HG02763 (cell line): ENCODE measurements around the gene PPFIBP1.

Source experiments
- ATAC-seq: cut with Tn5 transposase; IDR thresholded peaks from one replicate; pipeline ENCODE4 v1.9.1; 2021; ENCODE audit warnings: mild to moderate bottlenecking, moderate library complexity; ENCODE audit not compliant: unreplicated experiment

Gene PPFIBP1

DNA sequence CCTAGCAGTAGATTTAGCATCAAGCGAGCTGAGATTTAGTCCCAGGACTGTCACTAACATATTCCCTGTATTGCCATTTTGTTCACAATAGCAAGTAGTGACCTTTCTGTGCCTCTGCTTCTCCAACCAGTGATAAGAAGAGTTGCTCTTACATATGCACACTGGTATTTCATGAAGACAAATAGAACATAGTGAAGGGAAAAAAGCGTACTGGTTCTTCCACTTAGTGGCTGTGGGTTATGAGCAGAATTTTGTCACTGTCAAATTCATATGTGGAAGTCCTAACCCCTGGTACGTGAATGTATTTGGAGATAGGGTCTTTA, 12.3 kb upstream of the PPFIBP1 start:
- ATAC-seq, result no peak

DNA sequence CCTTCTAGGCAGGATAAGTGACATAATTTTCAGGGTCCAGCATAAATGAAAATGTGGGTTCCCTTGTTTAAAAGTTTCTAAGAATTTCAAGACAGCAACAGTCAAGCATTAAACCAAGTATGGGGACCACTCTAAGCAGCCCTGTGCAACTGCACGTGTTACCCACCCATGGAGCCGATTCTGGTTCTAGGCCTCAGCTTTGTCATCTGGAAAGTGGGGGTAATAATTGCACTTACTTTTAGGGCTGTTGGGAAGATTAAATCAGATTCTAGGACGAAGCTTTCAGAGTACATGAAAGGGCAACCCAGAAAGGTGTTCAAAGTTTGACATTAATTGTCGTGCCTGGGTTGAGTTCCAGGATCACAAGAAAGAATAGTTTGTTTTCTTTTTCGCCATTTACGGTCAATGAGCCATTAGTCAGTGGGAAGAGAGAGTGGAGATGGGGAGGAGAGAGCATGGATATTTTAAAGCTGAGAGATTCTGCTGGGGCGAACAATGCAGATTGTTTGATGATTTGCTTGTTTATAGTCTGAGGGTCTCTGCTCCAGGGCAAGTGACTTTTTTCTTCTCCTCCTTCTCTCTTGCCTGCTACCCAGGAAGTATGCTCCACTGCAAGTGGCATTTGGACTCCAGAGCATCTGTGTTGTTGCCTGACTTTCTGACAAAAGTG, 10.7 kb upstream of the PPFIBP1 start:
- no peak for ATAC-seq

DNA sequence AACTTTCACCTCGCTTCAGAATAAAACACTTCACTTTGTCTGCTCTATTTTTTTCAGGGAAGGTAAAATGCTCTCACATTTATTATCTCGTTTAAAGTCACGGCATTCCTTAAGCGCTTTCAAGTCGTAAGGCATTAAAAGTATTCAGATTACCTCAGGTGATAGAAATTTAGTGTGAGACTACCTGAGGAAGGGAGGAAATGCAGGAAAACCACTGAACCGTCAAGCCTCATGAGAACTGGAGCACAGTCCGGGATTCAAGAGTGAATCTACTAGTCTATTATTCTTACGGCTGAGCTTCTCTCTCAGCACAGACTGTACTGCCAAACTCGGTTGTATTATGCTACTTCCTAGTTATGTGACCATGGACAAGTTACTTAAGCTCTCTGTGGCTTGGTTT, 8.3 kb upstream of the PPFIBP1 start:
- ATAC-seq, result no peak

DNA sequence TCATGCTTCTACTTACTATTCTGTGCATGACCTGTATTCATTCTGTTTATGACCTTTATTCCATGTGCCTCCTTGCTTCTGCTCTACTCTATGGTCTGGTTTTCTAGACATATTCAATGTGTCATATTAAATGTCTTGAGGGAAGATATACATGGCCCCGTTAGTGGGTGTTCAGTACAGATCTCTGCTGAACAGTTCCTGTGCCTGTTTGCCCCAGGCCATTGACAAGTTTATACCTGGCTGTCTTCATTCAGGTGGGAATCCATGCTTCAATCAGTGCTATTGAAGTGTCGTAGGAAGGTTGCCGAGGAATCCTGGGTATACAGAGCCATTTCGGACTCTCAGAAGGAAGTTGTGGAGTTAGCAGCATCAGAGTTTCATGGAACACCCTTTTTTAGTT, 7.4 kb upstream of the PPFIBP1 start:
- ATAC-seq, result no peak

DNA sequence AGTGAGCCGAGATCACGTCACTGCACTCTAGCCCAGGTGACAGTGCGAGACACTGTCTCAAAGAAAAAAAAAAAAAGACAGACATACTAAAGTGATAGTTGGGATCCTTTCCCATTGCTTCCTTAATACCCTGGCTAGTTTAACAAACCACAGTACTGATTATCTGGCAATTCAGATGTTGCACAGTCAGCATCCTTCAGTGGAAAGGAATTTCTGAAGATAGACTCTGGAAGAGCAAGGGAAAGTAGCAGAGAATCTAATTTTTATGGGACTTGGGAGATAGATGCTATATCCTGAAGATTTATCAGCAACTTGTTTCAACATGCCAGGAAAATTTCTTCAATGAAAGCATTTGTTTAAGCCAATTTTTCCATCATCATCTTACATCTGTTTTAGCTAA, 6.5 kb upstream of the PPFIBP1 start:
- ATAC-seq, result no peak

DNA sequence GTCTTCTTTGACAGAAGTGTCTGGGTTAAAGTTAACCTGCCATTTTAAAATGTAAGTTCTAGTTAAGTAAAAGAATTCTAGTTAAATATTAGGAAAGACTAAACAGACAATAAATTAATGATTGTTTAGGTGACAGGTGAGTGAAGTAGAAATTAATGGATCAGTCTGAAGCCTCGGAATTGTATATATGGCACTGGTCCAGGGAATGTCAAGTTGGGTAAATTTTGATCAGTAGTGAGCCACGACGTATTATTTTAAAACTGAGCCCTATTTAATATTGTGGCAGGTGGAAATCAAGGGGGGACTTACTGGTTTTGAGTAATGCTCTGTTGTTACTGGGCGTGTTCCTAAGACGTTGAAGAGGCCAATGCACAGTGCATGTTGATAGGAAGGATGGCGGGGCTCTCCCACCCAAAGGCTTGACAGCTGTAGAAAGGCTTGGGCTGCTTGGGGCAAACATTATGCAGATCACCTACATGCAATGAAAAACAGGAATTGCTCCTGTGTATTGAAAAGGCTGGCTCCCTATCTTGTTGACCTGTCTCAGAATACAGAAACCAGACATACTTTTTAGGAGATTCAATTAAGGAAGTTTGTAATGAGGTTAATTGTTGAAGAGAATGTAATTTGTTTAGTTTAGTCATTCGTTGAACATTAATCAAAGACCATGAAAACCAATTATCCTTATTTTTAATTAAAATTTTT, 5.9 kb upstream of the PPFIBP1 start:
- no peak for ATAC-seq

DNA sequence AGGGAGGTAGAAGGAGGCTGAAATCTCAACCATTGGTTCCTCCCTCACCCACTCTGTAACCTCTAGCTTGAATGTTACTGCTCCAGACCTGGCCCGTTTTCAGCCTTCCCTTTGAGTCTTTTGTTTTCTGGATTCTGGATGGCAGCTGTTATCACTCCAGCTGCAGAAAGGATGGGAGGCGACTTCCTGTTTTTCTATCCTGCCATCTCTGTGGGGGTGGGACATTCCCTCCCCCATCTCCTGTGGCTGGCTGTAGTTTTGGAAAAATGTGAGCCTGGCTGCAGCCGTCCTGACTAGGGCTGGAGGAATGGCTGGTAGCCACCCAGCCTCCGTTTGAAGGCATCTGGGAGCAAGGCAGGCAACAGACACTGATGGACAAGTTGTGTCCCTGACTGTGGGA, 2.9 kb upstream of the PPFIBP1 start:
- ATAC-seq, result no peak

DNA sequence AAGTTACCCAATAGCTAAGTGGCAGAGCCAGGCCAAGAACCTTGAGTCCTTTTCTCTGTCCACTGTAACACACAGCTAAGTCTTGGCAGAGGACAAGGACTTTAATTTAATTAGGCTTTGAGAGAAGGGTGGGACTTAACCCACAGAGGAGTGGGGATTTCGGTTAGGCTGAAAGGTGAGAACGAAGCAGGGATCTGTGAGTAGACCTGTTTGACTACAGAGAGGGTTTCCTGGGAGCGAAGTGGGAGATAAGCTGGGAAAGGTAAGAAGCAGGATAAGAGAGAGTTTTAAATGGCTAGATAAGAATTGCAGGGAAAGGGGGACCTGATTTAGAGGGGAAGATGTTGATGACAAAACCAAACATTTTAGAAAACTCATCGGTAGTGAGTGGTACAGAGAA, 2.0 kb upstream of the PPFIBP1 start:
- ATAC-seq, result no peak

DNA sequence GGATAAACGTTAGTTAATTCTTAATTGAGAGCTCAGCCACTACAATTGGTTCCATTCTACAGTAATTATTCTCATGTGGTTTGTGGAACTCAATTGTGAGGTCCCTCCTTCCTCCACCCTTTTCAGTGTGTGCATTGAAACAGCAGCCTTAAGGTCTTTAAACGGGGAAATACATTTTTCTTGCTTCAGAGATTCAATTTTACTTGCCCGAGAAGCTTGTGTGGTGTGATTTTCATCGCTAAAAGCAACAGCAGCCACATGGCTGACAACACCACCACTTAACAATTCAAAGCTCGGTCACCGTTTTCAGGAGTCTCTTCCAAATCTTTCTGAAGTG, 733 bp upstream of the PPFIBP1 start:
- no peak for ATAC-seq

DNA sequence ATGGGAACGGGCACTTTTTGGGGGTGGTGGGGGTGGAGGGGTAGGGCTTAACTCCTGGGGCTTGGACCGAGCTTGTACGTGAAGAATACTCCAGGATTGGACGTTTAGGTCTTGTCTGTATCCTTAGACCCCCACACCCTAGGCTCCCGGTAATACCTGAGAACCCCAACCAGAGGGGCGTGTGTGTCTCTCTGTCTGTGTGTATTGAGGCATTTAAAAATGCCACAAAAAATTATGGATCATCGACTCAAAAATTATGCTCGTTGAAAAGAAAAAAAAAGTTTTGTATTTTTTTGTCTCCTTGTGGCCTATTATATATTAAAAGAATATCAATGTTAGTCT, 459 bp downstream of the PPFIBP1 start:
- no peak for ATAC-seq

DNA sequence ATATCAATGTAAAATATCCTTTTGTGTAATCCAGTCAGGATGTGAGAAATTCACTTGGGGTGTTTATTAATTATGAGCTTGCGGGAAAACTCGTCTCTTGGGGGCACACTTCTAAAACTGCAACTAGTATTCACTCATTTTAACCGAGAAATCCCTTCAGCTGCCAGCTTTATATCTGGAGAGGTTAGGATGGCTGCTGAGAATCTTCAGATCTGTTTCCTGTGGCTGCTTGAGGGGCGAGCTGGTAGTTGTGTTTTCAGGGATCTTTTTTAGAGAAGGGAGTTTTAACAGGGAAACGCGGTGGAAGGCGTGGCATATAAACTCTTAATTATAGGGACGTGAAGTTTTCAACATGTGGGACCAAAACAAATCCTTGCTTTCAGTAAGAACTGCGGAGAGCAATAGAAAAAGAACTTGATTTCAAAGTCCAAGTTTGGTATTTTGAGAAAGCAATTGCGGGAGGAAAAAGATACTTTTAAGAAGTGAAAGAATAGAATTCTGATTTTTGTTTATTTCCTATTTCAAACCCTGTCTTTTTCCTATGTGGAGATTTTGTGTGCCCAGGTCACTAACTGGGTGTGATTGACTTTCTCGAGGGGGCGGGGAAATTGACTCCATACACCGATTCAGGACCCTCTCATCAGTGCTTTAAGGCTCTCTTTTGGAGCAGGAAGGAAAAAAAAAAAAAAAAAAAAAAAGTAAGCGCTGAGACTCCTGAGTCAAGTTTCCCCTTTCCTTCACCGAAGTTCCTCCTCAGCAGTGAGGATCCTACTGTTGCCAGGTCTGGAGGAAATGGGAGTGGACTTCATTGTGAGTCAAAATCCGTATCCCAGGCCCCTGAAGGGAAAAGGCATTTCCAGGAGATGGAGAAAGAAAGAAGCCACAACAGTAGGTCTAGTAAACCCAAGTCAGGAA, 1.1 kb downstream of the PPFIBP1 start:
- ATAC-seq, result no peak

DNA sequence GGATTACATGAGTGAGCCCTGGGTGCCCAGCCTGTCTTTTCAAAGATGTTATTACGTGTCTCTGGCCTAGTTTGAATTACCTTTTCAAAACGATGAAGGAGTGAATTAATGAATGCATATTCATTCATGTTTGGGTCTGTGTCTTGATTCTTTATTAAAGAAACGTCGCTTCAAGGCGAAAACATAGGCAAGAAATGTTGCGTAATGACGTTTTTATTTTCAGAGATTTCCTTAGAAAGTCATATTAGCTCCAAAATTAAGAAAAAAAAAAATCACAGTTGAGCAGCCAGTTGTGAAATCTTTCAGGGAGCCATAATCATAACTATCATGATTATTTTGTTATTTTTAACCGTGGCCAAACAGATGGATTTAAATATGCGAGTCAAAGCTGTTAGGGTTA, 3.5 kb downstream of the PPFIBP1 start:
- no peak for ATAC-seq

DNA sequence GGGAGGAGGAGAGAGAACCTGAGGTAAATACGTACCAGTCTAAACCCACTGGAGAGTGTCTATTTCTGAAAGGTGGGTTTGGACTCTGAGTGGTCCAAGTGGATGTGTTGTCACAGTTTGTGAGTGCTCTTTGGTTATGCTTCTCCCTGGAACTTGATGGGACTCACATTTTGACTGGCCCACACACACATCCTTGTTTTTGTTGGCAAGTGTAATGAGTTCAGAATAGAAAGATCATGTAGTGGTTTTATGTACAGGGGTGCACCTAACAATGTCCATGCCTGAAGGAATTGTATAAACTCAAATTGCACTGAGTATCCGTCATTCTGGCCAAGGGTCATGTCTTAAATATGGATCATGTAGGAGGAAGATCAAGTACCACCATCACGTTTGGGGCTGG, 4.8 kb downstream of the PPFIBP1 start:
- ATAC-seq, result no peak

DNA sequence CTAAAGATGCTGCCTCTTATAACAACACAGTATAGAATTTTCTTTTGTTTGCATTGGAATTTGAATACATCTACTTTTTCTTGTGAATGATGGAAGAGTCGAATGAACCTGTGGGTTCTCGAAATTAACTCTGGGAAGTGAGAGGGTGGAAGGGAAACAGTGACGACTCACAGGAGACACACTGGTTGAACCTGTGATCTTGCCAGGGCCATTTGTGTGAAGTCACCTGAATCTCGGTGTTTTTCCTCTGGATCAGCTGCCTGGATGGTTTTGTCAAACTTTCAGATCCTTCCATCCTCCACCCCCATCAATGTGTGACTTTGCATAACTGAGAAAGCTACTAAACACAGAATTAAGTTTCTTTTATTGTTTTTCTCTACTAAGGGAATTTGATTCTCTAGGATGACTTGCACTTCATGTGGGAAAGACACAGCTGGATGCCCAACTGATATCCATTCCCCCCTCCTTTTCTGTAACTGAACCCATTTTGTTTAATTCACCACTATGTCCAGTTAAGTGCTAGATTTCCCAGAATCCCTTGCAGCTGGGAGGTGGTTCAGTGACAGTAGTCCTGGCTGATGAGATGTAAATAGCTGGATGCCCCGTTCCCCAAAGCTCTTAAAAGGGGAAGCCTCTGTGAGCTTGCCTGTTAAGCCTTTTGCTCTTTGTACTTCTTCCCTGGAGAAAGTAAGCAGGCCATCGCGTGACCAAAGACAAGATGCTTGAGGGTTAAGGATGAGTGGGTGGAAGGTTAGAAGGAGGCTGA, 6.3 kb downstream of the PPFIBP1 start:
- ATAC-seq, result no peak

DNA sequence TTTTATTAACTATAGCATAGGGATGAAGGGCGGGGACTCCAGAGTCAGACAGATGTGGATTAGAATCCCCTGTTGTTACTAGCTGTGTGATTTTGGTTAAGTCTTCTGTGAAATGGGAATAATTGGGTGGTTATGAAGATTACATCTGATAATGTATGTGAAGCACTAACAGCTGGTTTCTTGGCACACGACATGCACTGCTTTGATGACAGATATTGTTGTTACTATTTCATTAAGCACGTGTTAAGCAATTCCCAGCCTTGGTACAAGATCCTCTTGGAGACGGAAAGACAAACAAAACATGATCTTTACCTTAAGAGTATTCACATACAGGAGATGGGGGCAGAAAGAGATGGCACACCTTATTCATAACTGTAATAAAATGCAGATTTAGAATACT, 7.9 kb downstream of the PPFIBP1 start:
- ATAC-seq, result no peak

DNA sequence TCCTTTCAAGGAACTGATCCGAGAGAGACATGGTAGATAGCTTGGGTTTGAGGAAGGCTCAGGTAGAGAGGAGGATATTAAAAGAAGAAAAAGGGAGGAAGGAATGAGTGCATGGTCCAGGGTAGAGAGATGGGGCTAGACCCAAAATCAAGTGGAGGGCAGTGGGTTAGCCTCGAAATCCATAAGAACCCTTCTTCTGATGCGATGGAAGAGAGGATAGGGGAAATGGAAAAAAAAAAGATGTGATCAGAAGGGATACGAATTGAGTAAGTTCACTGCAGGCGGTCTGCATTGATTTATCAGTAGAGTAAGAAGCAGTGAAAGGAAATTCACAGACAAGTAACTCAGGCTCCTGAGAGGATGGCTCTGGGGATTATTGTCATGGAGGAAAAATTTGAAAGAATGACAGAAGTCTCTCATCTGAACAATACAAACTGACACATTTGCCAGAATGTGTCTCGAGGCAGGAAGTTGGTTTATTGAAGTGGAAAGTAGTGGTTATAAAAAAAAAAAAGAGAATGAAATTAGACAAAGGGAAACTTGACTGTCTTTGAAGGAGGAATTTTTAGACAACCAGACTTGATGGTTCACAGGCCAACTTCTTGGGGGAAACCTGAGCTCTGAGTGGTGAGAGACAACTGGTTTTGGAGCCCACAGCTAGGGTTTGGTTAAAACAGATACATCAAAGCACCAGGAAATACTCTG, 10.2 kb downstream of the PPFIBP1 start:
- no peak for ATAC-seq

DNA sequence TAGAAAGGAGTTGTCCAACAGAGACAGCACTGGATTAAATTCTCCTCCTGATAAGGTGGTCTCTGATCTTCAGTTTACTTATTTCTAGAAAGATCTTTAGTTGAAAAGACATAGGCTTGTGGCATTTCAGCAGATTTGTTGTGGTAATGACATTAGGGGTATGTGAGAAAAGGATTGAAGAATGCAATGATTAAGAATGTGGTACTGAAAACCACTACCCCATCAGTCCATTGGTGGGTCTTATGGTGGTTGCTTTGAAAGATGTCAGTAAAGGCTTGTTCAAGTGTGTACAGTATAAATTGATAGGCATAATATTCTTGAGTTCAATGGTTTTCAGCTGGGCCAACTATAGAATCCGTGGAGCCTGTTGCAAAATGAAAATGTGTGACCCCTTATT, 10.8 kb downstream of the PPFIBP1 start:
- no peak for ATAC-seq

DNA sequence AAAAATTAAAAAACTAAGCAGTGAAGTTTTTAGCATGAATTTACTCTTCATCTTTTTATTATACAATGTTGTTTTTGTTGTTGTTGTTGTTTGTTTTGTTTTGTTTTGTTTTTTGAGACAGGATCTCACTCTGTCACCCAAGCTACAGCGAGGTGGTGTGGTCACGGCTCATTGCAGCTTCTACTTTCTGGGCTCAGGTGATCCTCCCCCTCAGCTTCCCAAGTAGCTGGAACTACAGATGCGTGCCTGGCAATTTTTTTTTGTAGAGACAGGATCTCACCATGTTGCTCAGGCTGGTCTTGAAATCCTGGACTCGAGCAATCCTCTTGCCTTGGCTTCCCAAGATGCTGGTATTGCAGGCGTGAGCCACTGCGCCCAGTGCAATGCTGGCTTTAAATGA, 11.3 kb downstream of the PPFIBP1 start:
- ATAC-seq, result no peak

DNA sequence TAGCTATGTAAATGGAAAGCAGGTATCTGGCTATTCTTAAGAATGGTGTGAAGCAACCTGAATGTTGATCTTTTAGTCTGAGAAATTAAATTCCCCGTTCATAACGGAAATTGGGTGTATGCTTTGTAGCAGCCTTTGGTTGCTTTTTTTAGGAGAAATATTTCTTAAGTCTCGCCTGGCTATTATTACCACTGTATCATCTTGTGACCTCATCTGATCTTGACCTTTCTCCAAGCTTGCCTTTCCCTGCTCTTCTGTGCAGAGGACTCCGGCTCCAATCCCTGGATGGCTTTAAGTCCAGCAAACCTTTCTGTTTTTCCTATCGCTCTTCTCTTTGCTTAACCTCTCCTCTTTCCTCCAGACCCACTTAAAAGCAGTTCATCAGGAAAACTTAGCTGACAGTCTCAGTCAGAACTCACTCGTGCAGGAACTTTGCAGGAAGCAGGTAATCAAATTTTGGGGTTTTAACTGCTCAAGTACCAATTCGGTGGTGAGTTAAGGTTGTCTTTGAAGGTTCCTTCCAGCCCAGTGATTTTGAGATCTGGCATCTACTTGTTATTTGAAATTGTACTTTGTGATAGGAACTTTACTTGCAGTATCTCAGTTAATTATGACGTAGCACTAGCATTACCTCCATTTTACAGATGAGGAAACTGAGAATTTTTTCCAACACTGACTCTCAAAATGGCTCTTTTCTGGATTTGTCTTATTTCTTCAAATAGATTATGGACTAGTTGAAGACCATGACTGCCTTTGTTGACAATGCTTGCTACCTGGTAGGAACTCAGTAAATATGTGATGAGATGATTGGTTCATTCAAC, 14.1 kb downstream of the PPFIBP1 start:
- ATAC-seq, result no peak

DNA sequence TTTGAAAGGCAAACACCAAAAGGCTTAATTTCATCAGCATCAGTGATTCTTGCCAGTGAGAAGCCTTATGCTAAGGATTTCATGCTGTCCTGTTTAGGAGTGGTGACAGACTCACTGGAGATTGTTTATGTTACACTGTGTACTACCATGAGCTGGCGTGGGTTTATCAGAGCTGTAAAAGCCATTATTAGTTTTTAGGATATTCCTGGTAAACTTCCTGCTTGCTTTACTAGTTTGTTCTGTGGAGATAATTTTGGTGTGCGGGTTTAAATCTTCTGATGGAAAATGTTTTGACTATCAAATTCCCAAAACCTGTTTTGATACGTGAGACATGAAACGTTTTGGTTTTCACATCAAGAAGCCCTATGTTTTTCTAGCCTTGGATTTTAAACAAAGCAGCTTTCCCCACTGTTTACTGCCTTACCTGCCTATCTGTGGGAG, 15.2 kb downstream of the PPFIBP1 start:
- no peak for ATAC-seq
